CD4-positive, alpha-beta T cell treated with Interleukin-17A for 4 hours (primary cell): ENCODE data around the gene NCOR2.

ENCODE experiments used
- DNase-seq: peaks from one replicate; pipeline ENCODE4 v3.0.0-alpha.2; 2020; ENCODE audit warnings: mixed read lengths

NCOR2 gene

DNA sequence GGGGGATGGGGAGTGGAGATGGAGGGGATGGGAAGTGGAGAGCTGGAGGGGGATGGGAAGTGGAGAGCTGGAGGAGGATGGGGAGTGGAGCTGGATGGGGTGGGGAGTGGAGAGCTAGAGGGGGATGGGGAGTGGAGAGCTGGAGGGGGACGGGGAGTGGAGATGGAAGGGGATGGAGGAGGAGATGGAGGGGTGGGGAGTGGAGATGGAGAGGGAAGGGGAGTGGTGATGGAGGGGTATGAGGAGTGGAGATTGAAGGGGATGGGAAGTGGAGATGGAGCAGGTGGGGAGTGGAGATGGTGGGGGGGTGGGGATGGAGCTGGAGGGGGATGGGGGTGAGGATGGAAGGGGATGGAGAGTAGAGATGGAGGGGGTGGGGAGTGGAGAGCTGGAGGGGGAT lies 26.1 kb downstream of the NCOR2 start:
- DNase-seq, result no peak

DNA sequence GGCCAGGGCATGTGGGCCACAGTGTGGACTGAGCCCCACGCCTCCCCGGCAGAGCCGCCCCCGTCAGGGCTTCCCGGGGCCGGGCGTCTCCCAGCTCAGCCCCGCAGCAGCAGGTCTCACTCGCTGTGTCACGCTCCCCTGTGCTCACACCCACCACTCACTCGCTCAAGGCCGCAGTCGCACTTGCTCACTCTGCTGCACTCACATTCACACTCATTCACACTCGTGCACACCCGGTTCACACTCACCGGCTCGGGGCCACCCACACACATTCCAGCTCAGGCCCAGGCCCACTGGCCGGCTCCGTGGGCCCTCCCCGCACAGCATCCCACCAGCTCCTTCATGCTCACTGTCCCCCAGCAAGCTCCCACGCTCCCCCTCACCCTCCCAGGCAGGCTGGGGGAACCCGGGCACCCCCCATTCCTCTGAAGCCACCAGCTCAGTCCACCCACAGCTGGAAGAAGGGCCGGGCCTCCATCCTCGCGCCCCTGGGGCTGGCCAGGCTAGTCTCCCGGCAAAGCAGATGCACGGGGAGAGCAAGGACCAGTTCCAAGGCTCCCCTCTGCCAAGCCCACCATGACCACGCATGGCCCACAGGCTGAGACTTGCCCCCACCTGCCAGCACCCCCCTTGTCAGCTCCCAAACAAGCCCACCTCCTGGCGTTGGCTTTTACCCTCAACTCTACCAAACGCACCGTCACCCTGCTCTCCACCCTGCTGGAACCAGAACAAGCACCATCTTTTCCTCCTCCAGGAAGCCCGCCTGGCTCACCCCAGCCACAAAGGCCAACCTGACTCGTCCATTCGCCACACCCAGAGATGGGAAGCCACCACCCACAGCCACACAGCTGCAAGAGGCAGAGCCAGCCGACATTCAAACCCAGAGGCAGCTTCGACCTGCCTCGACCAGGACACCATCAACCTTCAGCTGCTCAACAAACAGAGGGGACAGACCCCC lies 28.0 kb downstream of the NCOR2 start:
- no peak for DNase-seq

DNA sequence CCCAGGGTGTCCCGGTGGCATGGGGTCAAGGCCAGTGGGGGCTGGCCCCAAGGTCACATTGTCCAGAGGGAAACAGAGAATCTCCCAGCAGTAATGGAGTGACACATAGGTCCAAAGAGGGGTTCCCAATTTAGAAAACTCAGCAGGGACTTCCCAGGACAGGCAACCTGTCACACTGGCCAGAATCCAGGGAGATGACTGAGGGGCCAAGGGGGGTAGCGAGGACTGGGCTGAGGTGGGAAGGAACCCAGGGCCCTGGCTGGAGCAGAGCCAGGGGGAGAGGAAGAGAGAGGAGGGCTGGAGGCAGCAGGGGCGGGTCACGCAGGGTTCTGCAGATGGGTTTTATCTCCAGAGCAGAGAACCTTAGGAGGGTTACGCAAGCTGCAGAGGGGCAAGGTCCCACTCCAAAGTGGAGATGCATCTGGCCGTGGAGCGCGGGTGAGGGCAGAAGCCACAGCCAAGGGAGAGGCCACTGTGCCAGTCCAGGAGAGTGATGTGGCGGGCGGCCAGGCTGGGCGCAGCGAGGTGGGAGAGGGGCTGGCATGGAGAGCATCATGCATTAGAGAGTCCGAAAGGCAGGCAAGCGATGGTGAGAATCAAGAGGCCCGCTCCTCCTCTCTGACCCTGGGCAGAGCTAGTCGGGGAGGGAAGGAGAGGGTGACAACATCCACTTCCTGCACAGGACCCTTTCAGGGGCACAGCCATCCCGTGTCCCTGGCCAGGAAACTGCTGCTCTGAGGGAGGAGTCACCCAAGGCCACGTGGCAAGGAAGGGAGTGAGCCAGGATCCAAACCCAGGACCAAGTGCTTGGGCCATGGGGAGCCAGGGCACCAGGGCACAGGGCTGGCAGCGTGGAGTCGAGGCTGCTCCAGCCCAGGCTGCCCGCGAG lies 29.0 kb downstream of the NCOR2 start:
- DNase-seq, result no peak

DNA sequence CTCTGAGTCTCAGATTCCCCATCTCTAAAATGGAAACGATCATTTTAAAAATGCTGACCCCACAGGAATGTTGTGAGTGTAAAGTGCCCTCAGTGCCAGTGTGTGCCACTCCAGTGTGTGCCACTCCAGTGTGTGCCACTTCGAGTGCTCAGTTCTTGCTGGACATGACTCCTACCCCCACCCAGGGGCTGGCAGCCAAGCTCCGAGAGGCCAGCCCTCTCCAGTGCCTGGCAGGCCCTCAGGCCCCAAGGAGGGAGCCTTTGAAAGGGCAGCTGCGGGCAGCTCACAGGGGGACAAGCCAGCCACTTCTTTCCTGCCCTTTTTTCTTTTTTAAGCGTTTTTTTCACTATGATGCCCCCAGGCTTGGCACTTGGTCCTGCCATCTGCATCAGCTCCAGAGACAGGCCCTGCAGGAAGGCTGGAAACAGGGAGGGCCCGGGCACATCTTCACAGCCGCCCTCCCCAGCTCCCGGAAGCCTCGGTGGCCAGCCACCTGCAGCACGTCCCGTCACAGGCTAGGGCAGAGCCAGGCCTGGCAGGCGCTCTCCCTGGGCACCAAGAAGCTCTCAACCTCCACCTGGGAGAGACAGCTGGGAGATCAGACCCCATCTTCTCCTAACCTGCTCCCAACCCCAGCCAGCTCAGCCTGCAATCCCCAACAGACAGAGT lies 29.8 kb downstream of the NCOR2 start:
- no peak for DNase-seq

DNA sequence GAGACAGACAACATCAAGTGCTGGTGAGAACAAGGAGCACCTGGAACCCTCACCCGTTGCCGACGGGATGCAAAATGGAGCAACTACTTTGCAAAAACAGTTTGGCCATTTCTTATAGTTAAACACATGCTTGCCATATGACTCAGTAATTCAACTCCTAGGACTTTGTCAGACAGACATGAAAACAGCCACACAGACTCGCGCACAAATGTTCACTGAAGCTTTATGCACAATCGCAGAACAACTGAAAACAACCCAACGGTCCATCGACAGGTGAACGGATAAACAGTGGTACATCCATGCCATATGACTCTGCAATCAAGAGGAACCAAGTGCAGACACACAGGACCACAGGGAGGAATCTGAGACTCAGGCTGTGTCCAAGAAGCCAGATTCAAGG lies 30.8 kb downstream of the NCOR2 start:
- DNase-seq, result no peak

DNA sequence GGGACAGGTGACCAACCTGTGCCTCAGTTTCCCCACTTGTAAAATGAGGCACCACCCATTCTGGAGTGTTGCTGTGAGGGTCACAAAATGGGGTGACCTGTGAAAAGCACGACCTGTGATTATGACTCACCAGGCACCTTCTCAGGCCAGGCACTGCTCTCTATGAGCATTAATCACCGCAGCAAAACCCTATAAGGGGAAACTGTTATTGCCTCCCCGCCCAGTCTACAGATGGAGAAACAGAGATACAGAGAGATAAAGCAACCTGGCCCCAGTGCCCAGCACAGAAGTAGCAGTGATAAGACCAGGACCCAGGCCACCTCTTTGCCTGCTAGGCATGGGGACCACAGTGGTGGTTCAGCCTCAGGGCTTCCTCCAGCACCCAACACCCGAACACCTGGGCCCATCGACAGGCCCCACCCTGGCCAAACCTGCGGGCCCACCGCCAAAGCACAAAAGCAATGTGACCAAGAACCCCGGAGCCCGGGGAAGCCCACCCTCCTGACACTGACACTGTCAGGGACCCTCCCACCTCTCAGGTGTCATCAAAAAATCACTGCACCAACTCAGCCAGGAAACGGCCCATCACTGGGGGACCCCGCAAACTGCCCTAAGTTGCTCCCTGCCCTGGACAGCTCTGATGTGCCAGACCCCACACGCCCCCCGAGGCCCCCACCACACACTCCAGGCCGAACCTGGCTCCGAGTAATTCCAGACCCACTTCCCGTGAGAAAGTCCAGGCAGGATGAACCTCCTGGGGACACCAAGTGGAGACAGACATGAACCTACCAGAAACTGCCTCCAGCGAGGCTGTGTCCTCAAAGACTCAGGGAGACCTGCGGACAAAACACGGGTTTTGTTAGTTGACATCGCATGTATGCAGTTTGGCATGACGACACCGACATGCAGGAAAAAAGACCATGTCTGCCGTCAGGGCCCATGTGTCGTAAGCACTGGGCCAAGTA lies 32.4 kb downstream of the NCOR2 start:
- no peak for DNase-seq

DNA sequence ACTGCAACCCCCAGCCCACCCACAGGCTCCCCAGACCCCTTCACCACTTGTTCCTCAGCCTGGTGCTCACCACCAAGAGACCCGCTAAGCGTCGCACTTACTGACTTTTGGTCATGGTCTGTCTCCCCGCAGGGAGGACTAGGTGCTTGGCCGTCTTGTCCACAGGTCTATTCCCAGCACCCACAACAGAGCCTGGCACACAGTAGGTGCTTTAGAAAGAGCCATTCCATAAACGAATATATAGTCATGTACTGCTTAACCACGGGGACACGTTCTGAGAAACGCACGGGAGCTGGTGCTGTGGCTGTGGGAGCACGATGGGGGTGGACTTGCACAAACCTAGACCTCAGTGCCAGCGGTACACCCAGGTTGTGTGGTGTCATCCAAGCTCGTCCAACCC lies 34.0 kb downstream of the NCOR2 start:
- no peak for DNase-seq

DNA sequence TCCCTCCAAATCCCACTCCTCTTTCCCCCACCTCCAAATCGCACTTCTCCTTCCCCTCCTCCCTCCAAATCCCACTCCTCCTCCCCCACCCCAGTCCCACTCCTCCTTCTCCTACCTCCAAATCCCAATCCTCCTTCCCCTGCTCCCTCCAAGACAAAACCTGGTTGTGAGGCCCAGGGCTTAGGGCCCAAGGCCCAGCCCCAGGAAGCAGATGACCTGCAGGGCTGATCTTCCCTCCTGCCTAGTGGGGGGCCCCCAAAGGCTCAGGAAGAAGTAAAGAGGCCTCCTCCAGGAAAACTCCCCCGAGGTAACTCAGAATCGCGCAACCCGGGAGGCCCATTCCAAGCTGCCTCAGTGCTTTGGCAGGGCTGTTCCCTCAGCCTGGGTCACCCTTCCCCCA lies 34.4 kb downstream of the NCOR2 start:
- DNase-seq, result no peak

DNA sequence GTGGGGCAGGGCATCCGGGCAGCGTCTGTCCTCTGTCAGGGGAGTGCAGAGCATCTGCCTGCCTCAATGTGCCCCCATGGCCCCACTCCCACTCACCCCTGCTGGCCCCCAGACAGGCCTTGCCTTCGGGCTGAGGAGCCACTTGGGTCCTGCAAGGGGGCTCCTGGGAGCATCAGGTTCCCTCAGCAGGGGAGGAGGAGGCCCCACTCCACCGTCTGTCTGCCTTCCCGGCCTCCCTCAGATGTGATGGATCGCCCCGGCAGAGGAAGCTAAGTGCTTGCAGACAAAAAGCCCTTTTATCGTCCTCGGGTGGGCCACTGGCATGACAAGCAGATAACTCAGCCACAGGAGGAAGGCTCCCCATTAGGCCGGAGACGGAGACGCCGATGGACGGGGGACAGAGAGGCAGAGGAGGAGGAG lies 35.1 kb downstream of the NCOR2 start:
- no peak for DNase-seq

DNA sequence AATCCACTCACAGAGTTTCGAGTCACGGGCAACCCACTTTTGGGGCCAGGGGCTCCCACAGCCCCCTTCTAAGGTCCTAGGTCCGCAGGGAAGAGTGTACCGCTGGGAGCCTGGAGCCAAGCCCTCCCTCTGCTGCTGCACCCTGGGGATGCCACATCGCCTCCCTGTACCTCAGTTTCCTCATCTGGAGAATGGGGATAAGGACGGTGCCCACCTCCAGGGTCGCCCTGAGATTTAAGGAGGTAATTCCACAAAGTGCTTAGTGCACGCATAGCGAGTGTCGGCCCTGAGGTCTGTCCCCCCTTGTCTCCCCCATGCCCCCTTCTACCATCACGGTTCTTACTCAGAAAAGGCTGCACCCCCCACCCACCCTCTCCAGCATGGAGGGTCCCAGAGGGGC lies 35.5 kb downstream of the NCOR2 start:
- DNase-seq, result no peak

DNA sequence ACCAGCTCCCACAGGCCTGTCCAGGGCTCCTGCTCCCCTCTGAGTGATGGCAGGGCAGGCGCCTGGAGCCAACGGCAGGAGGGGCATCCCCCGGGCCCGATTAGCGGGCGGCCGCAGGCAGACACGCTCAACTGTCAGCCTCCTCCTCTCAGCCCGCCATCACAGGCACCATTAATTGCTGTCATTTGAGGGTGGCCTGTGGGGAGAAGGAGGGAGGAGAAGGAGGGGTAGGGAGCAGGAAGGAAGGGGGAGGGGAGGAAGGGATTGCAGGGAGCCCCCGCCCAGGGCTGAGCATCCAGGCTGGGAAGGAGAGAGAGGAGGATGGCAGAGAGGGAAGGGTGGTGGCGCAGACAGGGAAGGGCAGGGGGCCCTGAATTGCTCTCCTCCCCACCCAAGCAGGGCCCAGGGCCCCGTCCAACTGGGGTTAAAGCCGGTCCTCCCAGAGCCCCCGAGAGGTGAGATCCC lies 36.1 kb downstream of the NCOR2 start:
- DNase-seq, result no peak

DNA sequence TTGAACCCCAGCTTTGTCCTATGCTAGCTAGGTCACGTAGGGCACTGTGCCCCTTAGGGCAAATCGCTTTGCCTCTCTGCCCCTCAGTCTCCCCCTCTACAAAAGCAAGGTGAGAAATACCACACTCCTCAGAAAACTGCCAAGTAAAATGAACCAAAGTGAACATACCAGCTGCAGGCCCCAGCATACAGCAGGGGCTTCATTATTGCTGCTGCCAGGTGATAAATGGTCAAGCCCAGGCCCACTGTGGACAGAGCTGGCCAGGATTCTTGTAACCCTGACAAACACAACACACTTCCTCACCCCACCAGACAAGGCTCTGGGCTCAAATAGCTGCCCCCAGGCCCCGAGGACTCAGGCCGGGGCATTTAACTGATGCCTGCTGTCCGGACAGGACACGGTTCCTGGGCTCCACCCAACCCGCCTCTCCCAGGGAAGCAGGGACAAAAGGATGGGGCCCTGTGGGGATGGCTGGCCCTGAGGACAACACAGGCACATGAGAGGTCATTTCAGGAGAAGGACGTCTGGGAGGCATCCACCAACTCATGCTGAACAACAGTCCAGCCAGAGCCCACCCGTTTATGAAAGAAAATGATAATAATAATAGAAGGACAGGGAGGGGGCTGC lies 36.7 kb downstream of the NCOR2 start:
- no peak for DNase-seq

DNA sequence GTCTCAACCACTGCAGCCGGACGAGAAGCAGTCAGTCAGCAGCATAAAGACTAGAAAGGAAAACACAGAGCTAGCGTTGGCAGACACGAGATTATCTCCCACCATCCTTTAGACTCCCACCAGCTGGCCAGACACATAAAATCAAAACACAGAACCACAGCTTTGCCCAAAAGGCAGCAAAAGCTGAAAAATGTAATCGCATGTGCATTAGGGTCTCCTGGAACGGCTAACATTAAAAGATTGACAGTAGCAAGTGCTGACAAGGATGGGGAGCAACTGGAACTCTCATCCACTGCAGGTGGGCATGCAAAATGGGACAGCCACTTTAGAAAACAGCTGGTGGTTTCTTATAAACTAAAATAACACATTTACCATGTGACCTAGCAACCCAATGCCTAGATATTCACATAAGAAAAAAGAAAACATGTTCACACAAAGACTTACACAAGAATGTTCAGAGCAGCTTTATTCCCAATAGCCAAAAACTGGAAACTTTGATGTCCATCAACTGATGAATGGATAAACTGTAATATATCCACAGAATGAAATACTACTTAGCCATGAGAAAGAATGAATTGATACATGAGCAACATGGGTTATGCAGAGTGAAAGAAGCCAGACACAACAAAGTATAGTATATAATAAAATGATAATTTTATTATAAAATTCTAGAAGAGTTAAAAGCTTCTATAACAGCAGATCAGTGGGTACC lies 37.7 kb downstream of the NCOR2 start:
- DNase-seq, result no peak

DNA sequence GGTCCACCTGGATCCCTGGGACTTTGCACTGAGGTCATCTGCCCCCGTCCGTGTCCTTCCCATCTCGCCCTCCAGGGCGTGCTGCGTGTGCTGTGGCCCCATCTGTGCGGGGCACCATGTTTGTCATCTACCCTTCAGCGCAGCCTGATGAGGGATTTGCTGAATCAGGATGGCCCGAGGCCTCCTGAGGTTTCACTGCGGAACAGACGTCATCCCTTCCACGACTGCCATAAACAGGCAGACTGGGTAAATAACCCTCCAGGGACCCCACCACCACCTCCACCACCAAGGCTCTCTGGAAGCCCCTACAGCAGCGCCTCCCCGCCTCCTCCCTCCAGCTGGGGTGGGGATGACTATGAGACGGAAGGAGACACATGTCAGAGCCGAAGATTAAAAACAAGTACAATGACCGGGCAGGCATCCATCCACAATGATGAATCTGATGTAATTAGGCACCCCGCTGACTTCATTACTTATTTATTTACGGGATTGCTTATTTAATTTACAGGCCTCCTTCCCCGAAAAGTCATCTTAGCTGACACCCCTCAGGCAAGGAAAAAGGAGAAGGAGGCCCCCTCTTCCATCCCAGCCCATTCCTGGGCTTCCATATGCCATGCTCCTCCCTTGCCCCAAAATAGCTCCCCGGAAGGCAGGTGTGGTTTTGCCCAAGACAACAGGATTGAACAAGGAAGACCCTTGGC lies 39.4 kb downstream of the NCOR2 start:
- DNase-seq, result no peak

DNA sequence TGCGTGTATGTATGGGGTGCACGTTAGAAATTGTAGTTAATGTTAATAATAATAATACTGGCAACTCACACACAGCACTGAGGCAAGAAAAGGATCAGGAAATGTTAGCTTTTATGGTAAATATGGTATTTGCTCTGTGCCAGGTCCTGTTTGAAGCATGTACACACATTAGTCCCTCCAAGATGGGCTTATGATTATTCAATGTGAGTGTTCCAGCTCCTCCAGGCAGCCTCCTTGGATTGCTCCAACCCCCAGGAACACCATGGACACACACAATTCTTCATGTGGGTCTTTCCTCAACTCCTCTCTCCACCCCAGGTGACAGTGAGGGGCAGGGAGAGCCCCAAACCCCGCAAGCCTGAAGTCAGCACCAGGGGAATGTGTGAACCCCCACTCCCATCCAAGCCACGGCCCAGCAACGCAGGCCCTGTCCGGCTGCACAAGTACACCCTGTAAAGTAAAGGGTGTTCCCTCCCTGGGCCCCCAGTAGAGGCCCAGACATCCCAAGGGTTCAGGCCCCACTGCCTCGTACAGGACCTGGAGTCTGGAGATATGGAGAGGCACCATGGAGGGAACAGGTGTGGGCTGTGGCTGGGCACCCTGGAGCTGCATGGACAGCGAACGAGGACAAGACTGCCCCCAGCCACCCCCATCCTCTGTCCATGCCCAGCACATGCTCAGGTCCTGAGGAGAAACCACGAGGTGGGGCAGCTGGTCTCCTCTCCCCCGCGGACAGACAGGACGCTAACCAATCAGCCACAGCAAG lies 41.3 kb downstream of the NCOR2 start:
- no peak for DNase-seq

DNA sequence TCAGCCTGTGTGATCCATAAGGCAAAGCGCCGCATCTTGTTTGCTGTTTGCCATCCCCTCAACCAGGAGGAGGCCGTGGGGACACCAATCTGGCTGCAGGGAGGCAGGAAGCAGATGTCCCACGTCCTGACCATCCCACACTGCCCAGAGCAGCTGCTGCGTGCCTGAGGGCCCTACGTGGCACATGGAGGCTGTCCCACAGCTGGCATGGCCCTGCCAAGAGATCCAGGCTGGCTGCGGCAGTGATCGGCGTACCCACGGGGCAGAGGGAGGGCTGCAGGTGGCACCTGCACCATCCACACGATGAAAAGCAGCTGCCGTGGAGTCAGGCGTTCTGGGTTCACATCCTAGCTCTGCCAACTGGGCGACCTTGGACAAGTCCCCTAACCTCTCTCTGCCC lies 42.0 kb downstream of the NCOR2 start:
- DNase-seq, result no peak

DNA sequence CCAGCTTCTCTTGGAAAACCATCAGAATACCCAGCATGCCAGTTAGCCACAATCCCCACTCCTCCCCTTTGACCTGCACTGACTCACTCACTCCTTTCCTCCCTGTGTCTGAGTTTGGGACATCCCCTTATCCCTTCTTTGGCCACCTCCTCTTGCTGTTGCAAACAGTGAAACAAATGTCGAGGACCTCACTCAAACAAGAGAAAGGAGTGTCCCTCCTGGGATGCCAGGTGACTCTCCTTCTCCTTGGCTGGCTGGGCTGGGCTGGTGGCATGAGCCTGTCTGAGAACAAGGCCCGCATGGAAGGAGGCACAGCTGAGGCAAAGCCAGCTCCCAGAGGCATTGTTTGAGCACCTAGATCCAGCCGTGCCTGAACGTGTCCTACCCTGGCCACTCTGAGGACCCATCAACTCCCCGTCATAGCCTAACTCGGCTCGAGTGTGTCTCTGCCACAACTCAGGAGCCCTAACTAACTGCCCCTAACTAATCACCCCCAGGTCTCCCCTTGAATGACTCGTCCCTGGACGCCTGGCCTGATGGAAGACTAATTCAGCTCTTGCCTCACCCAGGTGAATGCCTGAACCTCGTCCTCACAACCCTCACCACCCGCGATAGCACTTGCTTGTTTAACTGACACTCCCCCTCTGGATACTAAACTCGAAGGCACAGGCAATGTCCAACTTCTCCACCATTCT lies 43.0 kb downstream of the NCOR2 start:
- DNase-seq, result no peak

DNA sequence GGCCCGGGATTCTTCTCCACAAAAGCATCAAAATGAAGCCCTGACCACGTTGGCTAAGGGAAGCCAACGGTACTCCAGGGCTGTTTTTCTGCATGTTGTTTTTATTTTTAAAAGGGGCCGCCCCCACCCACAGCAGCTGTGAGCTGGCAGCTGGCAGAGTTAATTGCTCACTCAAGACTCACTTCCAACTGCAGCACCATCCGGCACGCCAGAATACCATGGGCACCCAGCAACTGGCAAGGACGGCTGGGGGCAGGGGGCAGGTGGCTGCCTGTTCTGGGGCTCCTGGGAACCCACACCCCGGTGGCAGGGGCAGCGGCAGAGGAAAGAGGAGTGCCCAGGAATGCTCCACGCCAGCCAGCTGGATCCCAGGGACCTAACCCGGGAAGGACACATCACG lies 44.3 kb downstream of the NCOR2 start:
- DNase-seq, result no peak

DNA sequence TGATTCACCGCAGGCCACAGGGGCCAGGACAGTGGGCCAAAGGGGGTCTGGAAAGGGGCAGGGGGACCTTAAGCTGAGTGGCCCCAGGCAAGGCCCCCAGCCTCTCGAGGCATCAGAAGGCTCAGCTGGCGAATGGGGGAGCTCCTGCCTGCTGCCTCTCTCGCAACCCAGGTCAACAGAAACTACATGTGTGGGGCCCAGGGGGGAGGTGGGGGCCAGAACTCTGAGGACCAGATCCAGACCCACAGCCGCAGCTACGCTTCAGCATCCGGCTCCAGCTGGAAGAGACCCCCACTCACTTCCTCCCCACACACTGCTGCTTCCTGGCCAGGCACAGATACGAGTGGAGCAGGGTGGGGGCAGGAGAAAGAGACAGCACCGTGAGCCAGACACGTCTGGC lies 46.5 kb downstream of the NCOR2 start:
- no peak for DNase-seq
